ENCODE data around the gene PLEKHA8.

GRCh38 chr7:30018451-30018850, 9.8 kb upstream of the PLEKHA8 start:
- no peak for TF ChIP-seq CTCF (conservative IDR thresholded peaks at IDR 0.05; ENCODE audit: low read length)
- TF ChIP-seq EZH2phosphoT487 (IDR thresholded peaks at IDR 0.05; ENCODE audit: borderline replicate concordance, low read depth, low read length), result no peak
